CD4-positive, alpha-beta T cell treated with Interleukin-4 for 4 hours (primary cell): Measurements from ENCODE around the gene LAMC3.
"Not testable (repeated sequence)": the region's sequence is repeated elsewhere in the genome, so short reads cannot be mapped to it uniquely, and the experiment has no call there.

Experiments used
- DNase-seq: peaks from one replicate; pipeline ENCODE4 v3.0.0-alpha.2; 2020

LAMC3 gene

GRCh38 chr9:130992682-130993032 lies 16.3 kb upstream of the LAMC3 start:
- DNase-seq, result no peak

GRCh38 chr9:130993303-130994030 lies 15.5 kb upstream of the LAMC3 start:
- DNase-seq, result no peak

- no peak for DNase-seq
Measured at GRCh38 chr9:130994135-130995085, 14.6 kb upstream of the LAMC3 start.

- no peak for DNase-seq
Measured at GRCh38 chr9:130995086-130996011, 13.6 kb upstream of the LAMC3 start.

- no peak for DNase-seq
Measured at GRCh38 chr9:130996205-130996604, 12.8 kb upstream of the LAMC3 start.

GRCh38 chr9:130996676-130997394 lies 12.1 kb upstream of the LAMC3 start:
- no peak for DNase-seq

- DNase-seq, result no peak
Measured at GRCh38 chr9:130997395-130997684, 11.6 kb upstream of the LAMC3 start.

GRCh38 chr9:130997925-130998596 lies 10.9 kb upstream of the LAMC3 start:
- no peak for DNase-seq

GRCh38 chr9:130998597-130999244 lies 10.3 kb upstream of the LAMC3 start:
- DNase-seq, result no peak

- DNase-seq, result no peak
Measured at GRCh38 chr9:130999245-130999623, 9.7 kb upstream of the LAMC3 start.

- DNase-seq, result not testable (repeated sequence)
Measured at GRCh38 chr9:131000526-131000925, 8.4 kb upstream of the LAMC3 start.

- no peak for DNase-seq
Measured at GRCh38 chr9:131001021-131001420, 8.0 kb upstream of the LAMC3 start.

GRCh38 chr9:131001990-131002389 lies 7.0 kb upstream of the LAMC3 start:
- no peak for DNase-seq

- DNase-seq, result no peak
Measured at GRCh38 chr9:131006601-131007000, 2.4 kb upstream of the LAMC3 start.

- no peak for DNase-seq
Measured at GRCh38 chr9:131008086-131008485, 888 bp upstream of the LAMC3 start.

- no peak for DNase-seq
Measured at GRCh38 chr9:131008563-131008908, 438 bp upstream of the LAMC3 start.

GRCh38 chr9:131010482-131011273 lies 1.7 kb downstream of the LAMC3 start:
- DNase-seq, result no peak

- no peak for DNase-seq
Measured at GRCh38 chr9:131011274-131012022, 2.5 kb downstream of the LAMC3 start.

- no peak for DNase-seq
Measured at GRCh38 chr9:131012023-131012334, 3.0 kb downstream of the LAMC3 start.

GRCh38 chr9:131012396-131012917 lies 3.5 kb downstream of the LAMC3 start:
- no peak for DNase-seq
